GM19099 (cell line): ENCODE measurements around the gene ZRSR2.

Source experiments
- POLR2A ChIP-seq: IDR thresholded peaks from 3 replicates; pipeline ENCODE4 v1.6.1; 2011; ENCODE audit warnings: low read depth; ENCODE audit not compliant: insufficient read length; ENCODE audit errors: extremely low read depth

Gene ZRSR2

GRCh38 chrX:15781961-15782699, 8.2 kb upstream of the ZRSR2 start:
- peak; percentile 47 for TF ChIP-seq POLR2A

GRCh38 chrX:15785176-15785750, 5.0 kb upstream of the ZRSR2 start:
- no peak for TF ChIP-seq POLR2A

GRCh38 chrX:15786915-15787314, 3.4 kb upstream of the ZRSR2 start:
- TF ChIP-seq POLR2A: no peak

DNA sequence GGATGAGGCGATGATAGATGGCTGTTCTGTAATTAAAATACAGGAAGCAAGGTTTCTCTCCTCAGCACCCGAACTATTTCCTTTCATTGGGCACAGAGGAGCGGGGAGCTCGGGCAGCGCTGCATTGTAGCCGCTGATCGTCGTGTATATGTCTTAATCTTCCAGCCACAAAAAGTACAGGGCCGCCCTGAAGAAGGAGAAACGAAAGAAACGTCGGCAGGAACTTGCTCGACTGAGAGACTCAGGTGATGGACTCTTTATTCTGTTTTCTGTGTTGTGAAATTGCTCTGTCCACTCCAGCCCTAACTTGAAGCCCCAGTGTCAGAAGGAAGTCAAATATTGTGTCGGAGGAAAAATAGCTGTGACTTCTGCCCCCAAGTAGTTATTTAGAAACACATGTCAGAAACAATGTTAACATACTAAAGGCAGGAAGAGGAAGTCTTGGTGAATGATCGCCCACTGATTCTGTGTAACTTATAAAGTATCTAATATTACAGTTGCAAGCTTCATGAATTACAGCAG, 546 bp downstream of the ZRSR2 start:
- TF ChIP-seq POLR2A: no peak

DNA sequence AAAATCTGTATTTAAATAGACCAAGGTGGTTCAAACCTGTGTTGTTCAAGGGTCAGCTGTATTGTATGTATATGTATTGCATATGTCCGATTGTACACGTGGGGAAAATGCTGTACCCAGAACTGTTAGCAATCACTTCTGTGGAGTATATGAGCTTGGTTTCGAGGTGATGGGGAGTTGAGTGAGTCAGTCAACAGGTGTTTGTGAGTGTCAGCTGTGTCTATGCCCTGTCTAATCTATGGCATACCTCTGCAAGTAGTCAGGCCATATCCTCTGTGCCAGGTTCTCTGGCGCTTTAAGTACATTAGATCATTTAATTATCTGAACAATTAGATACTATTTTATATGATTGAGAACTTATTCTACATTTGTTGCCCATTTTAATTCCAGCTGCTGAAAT, 7.4 kb downstream of the ZRSR2 start:
- no peak for TF ChIP-seq POLR2A

DNA sequence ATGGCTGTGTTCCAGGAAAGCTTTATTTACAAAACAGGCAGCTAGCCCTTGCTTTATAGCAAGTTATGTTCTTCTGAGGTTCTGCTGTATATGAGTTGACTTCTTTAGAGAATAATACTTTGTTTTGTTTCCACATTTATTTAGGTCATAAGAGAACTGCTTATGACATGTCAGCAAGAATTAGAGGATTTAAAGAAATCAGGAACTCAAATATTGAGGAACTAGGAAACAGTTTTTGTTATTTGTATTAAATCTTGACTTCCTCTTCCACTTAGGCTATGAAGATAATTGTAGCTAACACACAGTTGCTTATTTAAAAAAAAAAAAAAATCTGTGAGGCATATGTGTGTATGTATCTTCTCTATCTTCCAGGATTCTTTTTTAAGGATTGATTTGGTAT, 14.3 kb downstream of the ZRSR2 start:
- no peak for TF ChIP-seq POLR2A

DNA sequence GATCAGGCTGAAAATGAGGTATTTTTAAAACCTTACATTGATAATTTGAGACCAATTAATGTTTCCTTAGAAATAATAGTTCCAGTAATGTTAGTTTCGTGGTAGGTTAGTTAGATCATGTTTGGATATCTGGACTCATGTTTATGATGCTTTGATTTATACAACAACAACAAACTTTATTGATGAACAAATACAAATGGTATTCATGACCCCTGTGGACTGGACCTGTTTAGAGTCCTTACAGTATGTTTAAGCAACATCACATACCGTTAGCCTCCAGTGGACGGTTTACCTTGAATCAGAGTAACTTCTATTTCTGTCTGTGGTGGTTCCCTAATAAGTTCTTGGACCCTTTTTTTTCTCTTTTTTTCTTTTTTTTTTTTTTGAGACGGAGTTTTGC, 18.0 kb downstream of the ZRSR2 start:
- no peak for TF ChIP-seq POLR2A

DNA sequence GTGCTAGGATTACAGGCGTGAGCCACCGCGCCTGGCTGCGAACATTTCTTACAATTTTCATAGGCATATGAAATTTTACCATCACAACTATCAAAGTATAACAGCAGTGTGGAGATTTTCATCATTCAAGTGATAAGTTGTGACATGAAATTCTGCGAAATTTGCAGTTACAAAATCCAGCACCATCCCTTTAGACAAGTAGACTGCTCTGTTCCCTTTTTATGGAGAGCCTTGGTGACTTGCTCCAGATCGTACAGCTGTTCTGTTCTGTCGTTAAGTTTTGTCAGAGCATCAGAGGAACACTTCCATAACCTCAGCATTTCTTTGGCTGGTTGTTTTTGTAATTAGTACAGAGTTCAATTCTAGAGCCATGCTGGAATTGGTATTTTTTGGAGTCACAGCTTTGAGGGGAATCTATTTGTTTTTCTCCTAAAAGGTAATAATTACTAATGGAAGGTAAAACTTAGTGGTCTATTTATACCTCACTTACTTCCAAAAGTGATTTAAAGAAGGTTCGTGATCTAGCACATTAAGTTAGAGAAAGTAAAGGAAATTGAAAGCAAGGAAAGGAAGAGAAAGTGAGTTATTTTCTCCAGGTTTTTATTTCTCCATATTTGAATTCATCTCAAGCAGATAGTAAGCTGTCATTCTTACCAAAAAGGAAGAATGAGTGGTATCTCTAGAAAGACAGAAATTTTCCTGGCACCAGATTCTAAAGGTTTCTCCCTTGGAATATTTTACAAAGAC, 22.1 kb downstream of the ZRSR2 start:
- TF ChIP-seq POLR2A: no peak

GRCh38 chrX:15813416-15813815, 23.1 kb downstream of the ZRSR2 start:
- TF ChIP-seq POLR2A: no peak

DNA sequence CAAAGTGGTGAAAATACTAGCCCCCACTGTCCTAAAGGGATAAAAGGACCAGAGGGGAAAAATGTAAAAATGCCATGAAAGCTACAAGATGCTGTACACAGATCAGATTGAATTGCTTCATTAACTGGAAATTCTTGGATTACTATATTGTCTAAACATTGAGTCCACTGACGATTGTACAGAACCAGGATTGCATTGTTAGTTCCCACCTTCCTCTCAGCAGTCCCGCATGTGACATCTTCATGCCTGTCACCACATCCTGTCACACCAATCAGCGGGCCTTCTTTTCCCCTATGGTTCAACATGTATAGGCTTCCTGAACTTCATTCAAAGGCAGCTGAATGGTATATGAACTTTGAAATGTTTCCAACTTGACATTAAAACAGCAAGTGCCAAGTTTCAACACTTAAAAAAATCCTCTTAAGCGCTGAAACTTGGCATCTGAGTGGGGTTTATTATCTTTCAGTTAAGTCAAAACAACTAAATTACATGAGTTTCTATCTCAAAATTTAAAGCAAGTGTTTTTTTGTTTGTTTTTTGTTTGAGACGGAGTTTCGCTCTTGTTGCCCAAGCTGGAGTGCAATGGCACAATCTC, 24.6 kb downstream of the ZRSR2 start:
- TF ChIP-seq POLR2A: no peak

GRCh38 chrX:15815779-15816437, 25.6 kb downstream of the ZRSR2 start:
- TF ChIP-seq POLR2A: no peak

GRCh38 chrX:15816438-15816809, 26.1 kb downstream of the ZRSR2 start:
- no peak for TF ChIP-seq POLR2A

DNA sequence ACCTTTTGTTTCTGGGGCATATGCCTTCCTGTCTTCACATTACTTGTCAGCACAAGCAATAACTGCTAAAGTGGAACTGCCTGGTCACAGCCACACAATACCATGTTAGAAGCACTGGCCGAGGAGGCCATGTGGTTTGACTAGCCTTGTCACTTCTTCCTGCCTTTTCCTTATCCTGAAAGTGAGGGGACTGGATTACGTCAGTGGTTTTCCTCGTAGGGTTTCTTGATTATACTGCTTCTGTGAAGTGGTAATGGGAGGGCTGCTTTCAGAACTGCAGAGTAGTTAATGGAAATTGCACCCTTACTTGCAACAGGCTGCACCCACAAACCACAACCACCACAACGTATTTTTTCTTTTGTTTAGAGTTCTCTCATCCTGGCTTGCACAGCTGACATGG, 26.6 kb downstream of the ZRSR2 start:
- TF ChIP-seq POLR2A: no peak

DNA sequence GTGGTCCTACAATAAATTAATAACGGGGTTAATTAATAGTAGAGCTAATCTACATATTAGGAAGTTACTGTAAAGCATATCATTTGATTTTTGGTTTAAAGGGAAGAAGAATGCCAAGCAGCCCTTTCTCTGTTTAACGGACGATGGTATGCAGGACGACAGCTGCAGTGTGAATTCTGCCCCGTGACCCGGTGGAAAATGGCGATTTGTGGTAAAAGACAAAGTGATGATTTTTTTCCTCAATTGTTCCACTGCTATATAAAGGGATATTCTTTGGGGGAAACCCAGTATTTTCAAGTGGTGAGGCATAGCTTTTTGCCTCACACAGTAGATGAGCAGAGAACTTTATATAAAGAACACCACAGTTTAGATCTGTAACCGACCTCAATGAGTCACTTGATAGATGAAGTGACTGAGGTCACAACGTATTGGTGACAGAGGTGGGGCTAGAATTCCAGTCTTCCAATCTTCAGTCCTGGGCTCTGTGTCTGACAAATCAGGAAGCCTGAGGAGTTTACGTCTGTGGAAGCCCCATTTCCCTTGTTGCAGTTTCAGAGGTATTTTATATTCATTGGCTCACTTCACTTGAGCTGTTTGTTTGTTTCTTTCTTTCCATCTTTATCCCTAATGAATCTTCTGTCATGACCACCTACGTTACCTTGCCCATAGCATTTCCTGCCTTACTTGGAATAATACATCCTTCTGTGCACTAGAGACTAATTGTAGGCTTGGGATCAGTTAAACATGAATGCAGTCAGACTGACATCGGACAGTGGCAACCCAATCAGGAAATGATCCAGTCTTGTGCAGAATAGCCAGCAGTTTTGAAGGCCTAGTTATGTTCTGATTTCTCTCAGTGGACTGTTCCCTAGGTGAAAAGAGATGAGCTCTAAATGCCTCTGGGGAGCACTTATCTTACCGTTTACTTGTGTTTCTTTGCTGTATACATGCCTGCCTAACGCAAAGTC, 30.1 kb downstream of the ZRSR2 start:
- no peak for TF ChIP-seq POLR2A
